Neural progenitor cell (in vitro differentiated cells): ENCODE data around the gene P2RX1. TPM values are rescaled to one million over a fixed set of nuclear protein-coding genes. Genes with fewer than 3 reads are reported as not detected.

Experiments used
- DNase-seq: peaks from one replicate; pipeline ENCODE4 v3.0.0-alpha.2; 2016; ENCODE audit warnings: low spot score
- H2AFZ ChIP-seq: fragments of 200-600 bp; sonication (generic); replicated peaks from 2 replicates; pipeline ENCODE4 v1.6.1; 2016; ENCODE audit warnings: antibody characterized with exemption
- H3F3A ChIP-seq: fragments of 200-600 bp; sonication (generic); 2 replicates; pipeline ENCODE4 v1.6.1; 2016; ENCODE audit warnings: antibody characterized with exemption, low read depth
- H3K27ac ChIP-seq: fragments of 200-600 bp; sonication (generic); 2 replicates; pipeline ENCODE4 v1.5.1; 2016; ENCODE audit warnings: mild to moderate bottlenecking
- H3K27me3 ChIP-seq: fragments of 200-600 bp; sonication (generic); 2 replicates; pipeline ENCODE4 v1.6.1; 2016; ENCODE audit warnings: mild to moderate bottlenecking, moderate library complexity
- H3K36me3 ChIP-seq: fragments of 200-600 bp; sonication (generic); 2 replicates; pipeline ENCODE4 v1.5.1; 2016
- H3K4me1 ChIP-seq: fragments of 200-600 bp; sonication (generic); 2 replicates; pipeline ENCODE4 v1.6.1; 2016; ENCODE audit warnings: mixed run types
- H3K4me2 ChIP-seq: fragments of 200-600 bp; sonication (generic); 2 replicates; pipeline ENCODE4 v1.6.1; 2016
- H3K4me3 ChIP-seq: fragments of 200-600 bp; sonication (generic); 2 replicates; pipeline ENCODE4 v1.5.1; 2016
- H3K79me2 ChIP-seq: fragments of 200-600 bp; sonication (generic); 2 replicates; pipeline ENCODE4 v1.6.1; 2016; ENCODE audit warnings: low read depth
- H3K9ac ChIP-seq: fragments of 200-600 bp; sonication (generic); 2 replicates; pipeline ENCODE4 v1.6.1; 2016
- H3K9me3 ChIP-seq: fragments of 200-600 bp; sonication (generic); 2 replicates; pipeline ENCODE4 v1.5.1; 2016; ENCODE audit warnings: low read depth
- H4K20me1 ChIP-seq: fragments of 200-600 bp; sonication (generic); 2 replicates; pipeline ENCODE4 v1.6.1; 2016; ENCODE audit warnings: low read depth
- H3K27ac Mint-ChIP-seq: 3 replicates; pipeline ENCODE4 v1.8.0; 2021; ENCODE audit warnings: mixed read lengths
- H3K27me3 Mint-ChIP-seq: 2 replicates; pipeline ENCODE4 v1.8.0; 2022; ENCODE audit warnings: low read depth, mild to moderate bottlenecking, inconsistent platforms, moderate library complexity, mixed read lengths; ENCODE audit not compliant: insufficient read depth
- H3K36me3 Mint-ChIP-seq: 3 replicates; pipeline ENCODE4 v1.8.0; 2021; ENCODE audit warnings: mixed read lengths
- H3K4me1 Mint-ChIP-seq: 3 replicates; pipeline ENCODE4 v1.8.0; 2021; ENCODE audit warnings: mixed read lengths
- H3K4me3 Mint-ChIP-seq: 3 replicates; pipeline ENCODE4 v1.8.0; 2021; ENCODE audit warnings: mild to moderate bottlenecking, moderate library complexity, mixed read lengths
- H3K9me3 Mint-ChIP-seq: 3 replicates; pipeline ENCODE4 v1.8.0; 2020; ENCODE audit warnings: mixed read lengths
- EZH2 ChIP-seq: fragments of 200-600 bp; sonication (generic); IDR thresholded peaks from 2 replicates; pipeline ENCODE4 v1.6.1; 2017; ENCODE audit warnings: antibody characterized with exemption, mild to moderate bottlenecking, moderate library complexity
- EZH2phosphoT487 ChIP-seq: fragments of 200-600 bp; sonication (generic); IDR thresholded peaks from 2 replicates; pipeline ENCODE4 v1.6.1; 2017; ENCODE audit warnings: antibody characterized with exemption
- total RNA-seq: library from RNA; depleted of rRNA; stranded (reverse); fragments of >200 nt; gene quantifications from 2 replicates; pipeline ENCODE4 v1.2.3, GENCODE V29; 2015; ENCODE audit warnings: low replicate concordance
- TF ChIP-seq, protein P1 (sequence below): fragments of 200-600 bp; sonication (generic); IDR thresholded peaks from 2 replicates; pipeline ENCODE4 v1.5.1; 2017; ENCODE audit warnings: antibody characterized with exemption, mild to moderate bottlenecking

The P2RX1 gene
- total RNA-seq, 1 donor from 2014 or later: not detected

DNA sequence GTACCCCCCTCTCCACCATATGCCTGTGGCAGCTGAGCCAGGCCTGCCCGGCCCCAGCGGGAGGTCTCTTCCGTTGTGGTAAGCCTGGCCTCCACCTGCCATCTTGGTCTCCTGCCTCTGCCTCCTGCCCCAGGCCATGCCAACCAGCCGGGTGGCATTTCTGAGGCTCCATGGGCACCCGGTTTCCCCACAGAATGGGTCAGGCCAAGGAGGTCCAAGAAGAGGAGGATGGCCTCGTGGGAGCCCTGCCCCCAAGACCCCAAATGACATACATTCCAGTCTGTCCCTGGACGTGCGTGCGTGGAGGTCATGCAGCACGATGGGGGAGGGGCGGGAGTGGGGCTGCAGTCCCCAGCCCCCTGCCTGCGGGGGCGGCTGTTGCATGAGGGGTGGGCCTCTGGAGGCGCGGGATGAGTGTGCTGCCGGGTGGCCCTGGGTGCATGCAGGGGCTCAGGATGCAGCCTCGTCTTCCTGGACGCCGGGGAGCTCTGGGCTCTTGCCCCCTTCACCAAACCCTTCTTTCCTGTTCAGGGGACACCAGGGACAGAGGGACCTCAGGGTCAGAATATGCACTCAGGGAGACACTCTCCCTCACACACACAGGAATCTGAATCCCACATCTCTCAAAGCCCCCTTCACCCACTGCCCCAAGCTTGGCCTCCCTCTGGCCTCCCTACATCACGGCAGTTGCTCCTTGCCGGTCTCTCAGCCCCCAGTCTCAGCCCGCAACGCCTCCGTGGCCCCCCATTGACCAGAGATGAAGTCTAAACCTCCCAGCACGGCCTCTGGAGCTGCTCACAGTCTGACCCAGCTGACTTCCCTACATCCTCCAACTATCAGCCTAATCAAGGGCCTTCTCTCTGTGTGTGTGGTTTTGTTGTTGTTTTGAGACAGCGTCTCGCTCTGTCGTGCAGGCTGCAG is 54.2 kb downstream of the P2RX1 start:
- Mint-ChIP-seq H3K36me3 (no peaks in the 10 kb centered on the region), H3K9me3 (no peaks in the 10 kb centered on the region), H3K4me1 (peaks cover 12% of the 10 kb centered on the region), H3K27ac (peak overlapping the region; percentile 99), H3K27me3 (peaks cover 6% of the 10 kb centered on the region), H3K4me3 (peak overlapping the region; percentile 43)
- H3K27me3 ChIP-seq: no peaks in the 10 kb centered on the region
- H3K9ac ChIP-seq: no peak overlapping the region
- no peaks in the 10 kb centered on the region for H3K36me3 ChIP-seq
- H3K79me2 ChIP-seq: no peaks in the 10 kb centered on the region
- H3F3A ChIP-seq: no peaks in the 10 kb centered on the region
- no peak overlapping the region for H3K27ac ChIP-seq
- TF ChIP-seq EZH2: no peak
- TF ChIP-seq, protein P1, sequence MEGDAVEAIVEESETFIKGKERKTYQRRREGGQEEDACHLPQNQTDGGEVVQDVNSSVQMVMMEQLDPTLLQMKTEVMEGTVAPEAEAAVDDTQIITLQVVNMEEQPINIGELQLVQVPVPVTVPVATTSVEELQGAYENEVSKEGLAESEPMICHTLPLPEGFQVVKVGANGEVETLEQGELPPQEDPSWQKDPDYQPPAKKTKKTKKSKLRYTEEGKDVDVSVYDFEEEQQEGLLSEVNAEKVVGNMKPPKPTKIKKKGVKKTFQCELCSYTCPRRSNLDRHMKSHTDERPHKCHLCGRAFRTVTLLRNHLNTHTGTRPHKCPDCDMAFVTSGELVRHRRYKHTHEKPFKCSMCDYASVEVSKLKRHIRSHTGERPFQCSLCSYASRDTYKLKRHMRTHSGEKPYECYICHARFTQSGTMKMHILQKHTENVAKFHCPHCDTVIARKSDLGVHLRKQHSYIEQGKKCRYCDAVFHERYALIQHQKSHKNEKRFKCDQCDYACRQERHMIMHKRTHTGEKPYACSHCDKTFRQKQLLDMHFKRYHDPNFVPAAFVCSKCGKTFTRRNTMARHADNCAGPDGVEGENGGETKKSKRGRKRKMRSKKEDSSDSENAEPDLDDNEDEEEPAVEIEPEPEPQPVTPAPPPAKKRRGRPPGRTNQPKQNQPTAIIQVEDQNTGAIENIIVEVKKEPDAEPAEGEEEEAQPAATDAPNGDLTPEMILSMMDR: no peak
- no peak for TF ChIP-seq EZH2phosphoT487
- no peaks in the 10 kb centered on the region for H3K9me3 ChIP-seq
- no peak overlapping the region for H2AFZ ChIP-seq
- H3K4me3 ChIP-seq: no peak overlapping the region
- no peaks in the 10 kb centered on the region for H3K4me1 ChIP-seq
- H3K4me2 ChIP-seq: no peak overlapping the region
- no peak for DNase-seq
- H4K20me1 ChIP-seq: no peaks in the 10 kb centered on the region

DNA sequence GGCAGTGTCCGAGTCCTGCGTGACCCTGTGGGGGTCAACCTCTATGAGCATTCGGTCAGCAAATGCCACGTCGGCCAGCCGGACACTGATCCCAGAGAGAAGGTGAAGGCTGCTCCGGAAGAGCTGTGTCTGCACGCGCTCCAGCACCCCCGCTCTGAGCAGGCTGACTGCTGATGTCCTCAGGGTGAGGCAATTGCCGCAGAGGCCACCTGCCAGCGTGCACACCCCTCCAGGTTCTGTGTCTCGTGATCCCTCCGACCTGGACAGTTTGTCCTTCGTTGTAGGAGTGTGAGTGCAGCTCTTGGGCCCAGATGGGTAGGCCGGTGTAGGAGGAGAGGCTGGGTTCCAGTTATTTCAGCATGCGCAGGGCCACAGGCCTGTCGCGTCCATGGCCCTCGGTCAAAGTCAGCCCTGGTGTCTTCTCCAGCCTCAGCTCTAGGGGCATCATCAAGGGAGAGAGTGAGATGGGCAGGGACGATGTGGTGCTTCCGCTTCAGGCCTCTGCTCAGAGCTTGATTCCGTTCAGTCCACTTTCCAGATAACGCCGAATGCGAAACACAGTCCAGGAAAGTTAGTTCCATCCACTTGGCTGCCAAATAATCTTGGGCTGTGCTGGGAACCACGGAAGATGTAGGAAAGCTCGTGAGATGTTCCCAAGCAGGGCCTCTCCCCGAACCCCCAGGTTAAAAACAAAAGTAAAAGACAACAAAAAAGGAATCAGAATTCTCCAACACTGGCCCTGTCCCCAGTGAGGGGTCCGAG is 55.1 kb downstream of the P2RX1 start:
- TF ChIP-seq, protein P1: no peak
- TF ChIP-seq EZH2: no peak
- no peak for TF ChIP-seq EZH2phosphoT487
- H3K4me1 ChIP-seq: no peaks in the 10 kb centered on the region

DNA sequence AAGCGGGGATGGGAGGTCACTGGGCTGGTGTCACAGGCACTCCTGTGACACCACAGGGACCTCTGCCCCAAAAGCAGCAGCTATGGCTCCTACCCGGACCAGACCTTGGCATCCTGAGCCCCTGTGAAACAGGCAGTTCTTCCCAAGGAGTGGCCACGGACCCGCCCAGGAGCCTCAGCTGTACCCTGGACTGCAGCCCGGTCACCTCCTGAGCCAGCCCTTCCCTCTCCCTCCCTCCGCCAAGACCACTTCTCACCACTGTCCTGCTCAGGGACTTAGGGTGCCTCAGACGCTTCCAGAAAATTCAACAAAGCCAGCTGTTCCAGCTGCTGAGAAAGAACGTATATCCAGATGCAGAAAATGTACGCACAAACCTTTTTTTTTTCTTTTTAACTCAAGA is 56.3 kb downstream of the P2RX1 start:
- peaks cover 11% of the 10 kb centered on the region for H3K4me1 Mint-ChIP-seq

More for the DNA sequence above, 55.1 kb downstream of the P2RX1 start:
- DNase-seq: no peak
- Histone ChIP-seq H3K36me3 (no peaks in the 10 kb centered on the region), H3K4me2 (no peak overlapping the region), H2AFZ (no peak overlapping the region), H3K27me3 (no peaks in the 10 kb centered on the region), H3K9ac (no peak overlapping the region), H3K9me3 (no peaks in the 10 kb centered on the region), H3K4me3 (no peak overlapping the region), H3F3A (no peaks in the 10 kb centered on the region), H3K79me2 (no peaks in the 10 kb centered on the region), H4K20me1 (no peaks in the 10 kb centered on the region), H3K27ac (no peak overlapping the region)
- H3K27ac Mint-ChIP-seq: no peak overlapping the region
- no peak overlapping the region for H3K4me3 Mint-ChIP-seq
- no peaks in the 10 kb centered on the region for H3K36me3 Mint-ChIP-seq
- H3K27me3 Mint-ChIP-seq: peaks cover 3% of the 10 kb centered on the region
- no peaks in the 10 kb centered on the region for H3K9me3 Mint-ChIP-seq
- peaks cover 9% of the 10 kb centered on the region for H3K4me1 Mint-ChIP-seq

More for the DNA sequence above, 56.3 kb downstream of the P2RX1 start:
- Histone ChIP-seq H3K9ac (no peak overlapping the region), H3K79me2 (no peaks in the 10 kb centered on the region), H3K4me1 (no peaks in the 10 kb centered on the region), H3K4me2 (no peak overlapping the region), H3K27ac (no peak overlapping the region), H3K36me3 (no peaks in the 10 kb centered on the region), H3K9me3 (no peaks in the 10 kb centered on the region), H3K27me3 (no peaks in the 10 kb centered on the region), H2AFZ (no peak overlapping the region), H3K4me3 (no peak overlapping the region), H4K20me1 (no peaks in the 10 kb centered on the region), H3F3A (peaks cover 3% of the 10 kb centered on the region)
- Mint-ChIP-seq H3K27ac (no peak overlapping the region), H3K27me3 (peaks cover 3% of the 10 kb centered on the region), H3K36me3 (no peaks in the 10 kb centered on the region), H3K4me3 (no peak overlapping the region), H3K9me3 (no peaks in the 10 kb centered on the region)
- DNase-seq: no peak
- TF ChIP-seq, protein P1: no peak
- TF ChIP-seq EZH2phosphoT487: no peak
- TF ChIP-seq EZH2: no peak
